ENCODE results near the gene FOSL2.

DNA sequence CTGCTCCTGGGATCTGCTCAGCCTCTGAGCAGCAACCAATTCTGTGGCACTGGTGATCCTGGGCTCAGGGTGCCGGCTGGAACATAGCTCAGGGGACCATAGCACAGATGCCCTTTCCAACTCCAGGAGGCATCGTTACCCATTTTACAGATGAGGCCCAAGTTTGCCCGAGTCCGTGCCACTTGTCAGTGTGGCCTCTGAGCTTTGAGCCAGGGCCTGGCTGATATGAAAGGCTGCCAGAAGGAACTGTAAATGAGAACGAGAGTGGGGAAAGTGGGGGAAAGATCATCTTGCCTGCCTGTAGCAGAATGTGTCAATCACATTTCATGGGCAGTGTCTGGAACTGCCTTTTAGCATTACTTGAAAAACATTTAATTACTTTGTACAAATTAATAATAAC is 23.3 kb upstream of the FOSL2 start:
- TF ChIP-seq YY1 (IDR thresholded peaks at IDR 0.05; ENCODE audit: low read depth) (no peak), EP300 (IDR thresholded peaks at IDR 0.05; ENCODE audit: borderline replicate concordance in 1 of 2, low read depth in 1 of 2, low read length in 1 of 2) (no peak), FOSL2 (IDR thresholded peaks at IDR 0.05; ENCODE audit: borderline replicate concordance, low read depth) (no peak), EZH2phosphoT487 (IDR thresholded peaks at IDR 0.05; ENCODE audit: borderline replicate concordance, low read depth) (no peak), SMC3 (IDR thresholded peaks at IDR 0.05; ENCODE audit: low read depth, low read length) (no peak), RXRA (IDR thresholded peaks at IDR 0.05; ENCODE audit: borderline replicate concordance, low read depth) (no peak), ELF1 (IDR thresholded peaks at IDR 0.05) (no peak), NFIC (IDR thresholded peaks at IDR 0.05; ENCODE audit: borderline replicate concordance) (no peak)
- TF ChIP-seq, protein P1, sequence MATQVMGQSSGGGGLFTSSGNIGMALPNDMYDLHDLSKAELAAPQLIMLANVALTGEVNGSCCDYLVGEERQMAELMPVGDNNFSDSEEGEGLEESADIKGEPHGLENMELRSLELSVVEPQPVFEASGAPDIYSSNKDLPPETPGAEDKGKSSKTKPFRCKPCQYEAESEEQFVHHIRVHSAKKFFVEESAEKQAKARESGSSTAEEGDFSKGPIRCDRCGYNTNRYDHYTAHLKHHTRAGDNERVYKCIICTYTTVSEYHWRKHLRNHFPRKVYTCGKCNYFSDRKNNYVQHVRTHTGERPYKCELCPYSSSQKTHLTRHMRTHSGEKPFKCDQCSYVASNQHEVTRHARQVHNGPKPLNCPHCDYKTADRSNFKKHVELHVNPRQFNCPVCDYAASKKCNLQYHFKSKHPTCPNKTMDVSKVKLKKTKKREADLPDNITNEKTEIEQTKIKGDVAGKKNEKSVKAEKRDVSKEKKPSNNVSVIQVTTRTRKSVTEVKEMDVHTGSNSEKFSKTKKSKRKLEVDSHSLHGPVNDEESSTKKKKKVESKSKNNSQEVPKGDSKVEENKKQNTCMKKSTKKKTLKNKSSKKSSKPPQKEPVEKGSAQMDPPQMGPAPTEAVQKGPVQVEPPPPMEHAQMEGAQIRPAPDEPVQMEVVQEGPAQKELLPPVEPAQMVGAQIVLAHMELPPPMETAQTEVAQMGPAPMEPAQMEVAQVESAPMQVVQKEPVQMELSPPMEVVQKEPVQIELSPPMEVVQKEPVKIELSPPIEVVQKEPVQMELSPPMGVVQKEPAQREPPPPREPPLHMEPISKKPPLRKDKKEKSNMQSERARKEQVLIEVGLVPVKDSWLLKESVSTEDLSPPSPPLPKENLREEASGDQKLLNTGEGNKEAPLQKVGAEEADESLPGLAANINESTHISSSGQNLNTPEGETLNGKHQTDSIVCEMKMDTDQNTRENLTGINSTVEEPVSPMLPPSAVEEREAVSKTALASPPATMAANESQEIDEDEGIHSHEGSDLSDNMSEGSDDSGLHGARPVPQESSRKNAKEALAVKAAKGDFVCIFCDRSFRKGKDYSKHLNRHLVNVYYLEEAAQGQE (IDR thresholded peaks at IDR 0.05; ENCODE audit: low read depth, low read length) = no peak
- TF ChIP-seq, protein P2, sequence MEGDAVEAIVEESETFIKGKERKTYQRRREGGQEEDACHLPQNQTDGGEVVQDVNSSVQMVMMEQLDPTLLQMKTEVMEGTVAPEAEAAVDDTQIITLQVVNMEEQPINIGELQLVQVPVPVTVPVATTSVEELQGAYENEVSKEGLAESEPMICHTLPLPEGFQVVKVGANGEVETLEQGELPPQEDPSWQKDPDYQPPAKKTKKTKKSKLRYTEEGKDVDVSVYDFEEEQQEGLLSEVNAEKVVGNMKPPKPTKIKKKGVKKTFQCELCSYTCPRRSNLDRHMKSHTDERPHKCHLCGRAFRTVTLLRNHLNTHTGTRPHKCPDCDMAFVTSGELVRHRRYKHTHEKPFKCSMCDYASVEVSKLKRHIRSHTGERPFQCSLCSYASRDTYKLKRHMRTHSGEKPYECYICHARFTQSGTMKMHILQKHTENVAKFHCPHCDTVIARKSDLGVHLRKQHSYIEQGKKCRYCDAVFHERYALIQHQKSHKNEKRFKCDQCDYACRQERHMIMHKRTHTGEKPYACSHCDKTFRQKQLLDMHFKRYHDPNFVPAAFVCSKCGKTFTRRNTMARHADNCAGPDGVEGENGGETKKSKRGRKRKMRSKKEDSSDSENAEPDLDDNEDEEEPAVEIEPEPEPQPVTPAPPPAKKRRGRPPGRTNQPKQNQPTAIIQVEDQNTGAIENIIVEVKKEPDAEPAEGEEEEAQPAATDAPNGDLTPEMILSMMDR (IDR thresholded peaks at IDR 0.05) = no peak
- TF ChIP-seq, protein P3, sequence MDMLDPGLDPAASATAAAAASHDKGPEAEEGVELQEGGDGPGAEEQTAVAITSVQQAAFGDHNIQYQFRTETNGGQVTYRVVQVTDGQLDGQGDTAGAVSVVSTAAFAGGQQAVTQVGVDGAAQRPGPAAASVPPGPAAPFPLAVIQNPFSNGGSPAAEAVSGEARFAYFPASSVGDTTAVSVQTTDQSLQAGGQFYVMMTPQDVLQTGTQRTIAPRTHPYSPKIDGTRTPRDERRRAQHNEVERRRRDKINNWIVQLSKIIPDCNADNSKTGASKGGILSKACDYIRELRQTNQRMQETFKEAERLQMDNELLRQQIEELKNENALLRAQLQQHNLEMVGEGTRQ (IDR thresholded peaks at IDR 0.05; ENCODE audit: borderline replicate concordance, low read depth, low read length) = no peak
- TF ChIP-seq, protein P4, sequence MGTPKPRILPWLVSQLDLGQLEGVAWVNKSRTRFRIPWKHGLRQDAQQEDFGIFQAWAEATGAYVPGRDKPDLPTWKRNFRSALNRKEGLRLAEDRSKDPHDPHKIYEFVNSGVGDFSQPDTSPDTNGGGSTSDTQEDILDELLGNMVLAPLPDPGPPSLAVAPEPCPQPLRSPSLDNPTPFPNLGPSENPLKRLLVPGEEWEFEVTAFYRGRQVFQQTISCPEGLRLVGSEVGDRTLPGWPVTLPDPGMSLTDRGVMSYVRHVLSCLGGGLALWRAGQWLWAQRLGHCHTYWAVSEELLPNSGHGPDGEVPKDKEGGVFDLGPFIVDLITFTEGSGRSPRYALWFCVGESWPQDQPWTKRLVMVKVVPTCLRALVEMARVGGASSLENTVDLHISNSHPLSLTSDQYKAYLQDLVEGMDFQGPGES (IDR thresholded peaks at IDR 0.05; ENCODE audit: low read depth, low read length) = no peak
